K562 treated with DMSO at 1 percent for 24 hours (cell line): Measurements from ENCODE around the gene ROGDI. TPM values are rescaled to one million over a fixed set of nuclear protein-coding genes. Genes with fewer than 3 reads are reported as not detected.

Source experiments
- total RNA-seq: library from RNA; unstranded; fragments of 300-600 nt; gene quantifications from 2 replicates; pipeline ENCODE4 v1.2.3, GENCODE V29; 2022; ENCODE audit warnings: low read depth; ENCODE audit not compliant: insufficient read depth

Gene ROGDI
- 46.5 and 57.0 TPM in 2 replicates for total RNA-seq

GRCh38 chr16:4801962-4802658 lies at the start of gene ROGDI:
Gene ROGDI, minus strand, starts transcription at chr16:4802633. Its CDS starts 62 bp downstream, at chr16:4802571.

DNA sequence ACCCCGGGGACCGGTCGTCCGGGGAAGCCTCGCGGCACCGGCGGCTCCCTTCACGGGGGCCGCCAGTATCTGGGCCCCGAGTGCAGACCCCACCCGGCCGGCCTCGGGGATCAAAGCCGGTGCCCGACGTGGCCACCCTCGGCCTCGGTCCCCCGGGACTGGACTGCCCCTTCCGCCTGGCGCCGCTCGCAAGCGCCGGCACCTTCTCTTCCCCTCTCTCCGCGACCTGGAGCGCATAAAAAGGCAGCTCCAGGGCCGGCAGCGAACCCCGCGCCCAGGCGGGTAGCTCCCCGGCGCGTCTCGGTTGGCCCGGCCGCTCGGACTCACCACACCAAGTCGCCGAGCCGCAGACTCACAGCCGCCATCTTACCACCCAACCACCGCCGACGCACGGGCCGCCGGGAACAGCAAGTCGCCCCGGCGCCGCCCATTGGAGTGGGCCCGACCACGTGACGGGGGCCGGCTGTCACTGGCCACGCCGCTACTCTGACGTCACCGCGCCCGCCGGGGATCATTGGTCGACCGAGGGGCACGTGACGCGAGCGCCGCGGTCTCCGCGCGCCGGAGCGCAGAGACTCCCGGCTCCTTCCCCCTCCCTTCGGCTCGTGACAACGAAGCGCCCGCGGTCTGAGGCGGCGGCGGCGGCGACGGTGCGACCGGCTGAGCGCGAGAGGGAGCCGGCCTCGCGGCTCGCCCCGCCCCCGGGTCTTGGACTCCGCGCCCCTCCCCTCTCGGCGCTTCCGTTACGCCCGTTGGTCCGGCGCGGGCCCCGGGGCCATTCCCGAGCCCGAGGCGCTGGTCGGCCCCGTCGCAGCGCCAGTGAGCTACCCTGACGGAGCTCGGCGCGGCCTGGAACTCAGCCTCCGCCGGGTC lies 44.7 kb upstream of the ROGDI start, which contains the start of the genes GLYR1 and UBN1:
TSS of gene GLYR1 (minus strand) at position 388 of the 873 bp plus-strand sequence. CDS start at position 365, 23 bp downstream.
TSS of gene UBN1 (plus strand) at position 581 of the 873 bp plus-strand sequence. CDS start 5,437 bp downstream, outside the sequence.

GRCh38 chr16:4795181-4795827 lies 7.1 kb downstream of the ROGDI start, which contains the start of gene SMIM22:
Gene SMIM22, plus strand, starts transcription at chr16:4795369. Its CDS starts 366 bp downstream, at chr16:4795735.

DNA sequence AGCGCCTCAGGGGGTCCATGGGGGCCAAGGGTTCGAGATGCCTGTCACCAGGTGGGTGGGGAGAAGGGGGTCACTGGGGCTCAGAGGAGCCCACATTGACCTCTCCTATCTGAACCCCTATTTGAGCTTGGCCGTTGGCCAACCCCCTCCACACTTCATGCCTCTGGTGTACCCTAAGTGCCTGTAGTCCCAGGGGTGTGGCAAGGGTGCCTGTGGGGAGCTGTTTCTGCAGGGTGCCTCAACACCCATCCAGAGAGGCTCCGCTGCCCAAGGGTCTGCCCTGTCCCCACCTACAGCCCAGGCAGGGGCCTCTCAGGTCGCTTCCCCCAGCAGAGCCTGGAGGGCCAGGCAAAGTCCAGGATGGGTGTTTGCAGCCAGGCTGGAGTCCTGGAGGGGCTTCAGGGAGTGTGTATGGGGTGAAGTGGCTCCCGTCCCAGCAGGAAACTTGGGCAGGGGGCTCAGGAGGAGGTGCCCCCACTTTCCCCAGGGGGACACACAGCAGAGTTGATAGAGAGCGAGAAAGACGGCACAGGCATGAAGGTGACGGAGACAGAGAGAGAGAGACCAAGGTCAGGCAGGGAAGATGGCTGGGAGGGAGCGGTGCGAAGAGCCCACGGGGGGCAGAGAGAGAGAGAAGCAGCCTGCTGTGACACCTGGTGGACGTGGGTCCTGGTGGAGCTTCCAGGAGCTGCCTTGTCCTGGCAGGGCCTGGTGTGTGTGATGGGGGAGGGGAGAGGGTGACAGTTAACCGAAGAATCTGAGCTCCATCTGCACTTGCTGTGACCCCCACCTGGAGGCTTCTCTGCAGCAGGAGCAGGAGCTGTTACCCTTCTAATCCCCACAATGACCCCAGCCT lies 14.6 kb downstream of the ROGDI start, which contains the start of gene SEPTIN12:
TSS of gene SEPTIN12 (minus strand) at position 719 of the 856 bp plus-strand sequence. CDS start at position 19, 700 bp downstream.

GRCh38 chr16:4766875-4767628 lies 35.4 kb downstream of the ROGDI start, which contains the start of gene ZNF500:
Gene ZNF500, minus strand, starts transcription at chr16:4767162. Its CDS starts 1,184 bp downstream, at chr16:4765978.

Other genes starting within 250 kb of the ROGDI start
- not detected in 2 replicates for gene C16orf96, start 246.3 kb downstream of the ROGDI start, total RNA-seq
- gene UBALD1, start 187.7 kb downstream of the ROGDI start, total RNA-seq: 51.9 and 58.6 TPM in 2 replicates
- gene MGRN1, start 177.8 kb downstream of the ROGDI start, total RNA-seq: 46.4 and 47.6 TPM in 2 replicates
- 49.7 and 51.2 TPM in 2 replicates for gene NUDT16L1, start 109.1 kb downstream of the ROGDI start, total RNA-seq
- gene ANKS3, start 68.4 kb downstream of the ROGDI start, total RNA-seq: 10.2 and 11.2 TPM in 2 replicates
- 0.56 TPM in 1 of 2 replicates, not detected in the other for gene DNAAF8, start 68.1 kb downstream of the ROGDI start, total RNA-seq
- 11.1 and 11.9 TPM in 2 replicates for gene ZNF500, start 35.5 kb downstream of the ROGDI start, total RNA-seq
- not detected in 2 replicates for gene SEPTIN12, start 14.3 kb downstream of the ROGDI start, total RNA-seq
- not detected in 2 replicates for gene SMIM22, start 7.3 kb downstream of the ROGDI start, total RNA-seq
- 63.4 and 72.2 TPM in 2 replicates for gene GLYR1, start 44.7 kb upstream of the ROGDI start, total RNA-seq
- gene UBN1, start 44.8 kb upstream of the ROGDI start, total RNA-seq: 61.8 and 64.0 TPM in 2 replicates
- 0.19 and 0.32 TPM in 2 replicates for gene PPL, start 134.5 kb upstream of the ROGDI start, total RNA-seq
- gene SEC14L5, start 155.7 kb upstream of the ROGDI start, total RNA-seq: 0.06 TPM in 1 of 2 replicates, not detected in the other
- 12.8 and 16.1 TPM in 2 replicates for gene NAGPA, start 231.3 kb upstream of the ROGDI start, total RNA-seq